Endothelial cell of umbilical vein (primary cell): ENCODE measurements around the gene GABBR2. TPM values are rescaled to one million over a fixed set of nuclear protein-coding genes. Genes with fewer than 3 reads are reported as not detected.

ENCODE experiments used
- BruUV-seq: library from RNA; stranded (reverse); fragments of 400-500 nt; replicated peaks from 2 replicates; lab custom pipeline; 2021; lab: Mats Ljungman, UMichigan
- CTCF ChIA-PET: fragments of 300-600, 350-600 bp; sonication (Branson Sonifier 250); formaldehyde crosslinking; loops from one replicate; lab custom pipeline; 2021; ENCODE audit warnings: antibody characterized with exemption, inconsistent platforms; lab: Charles Lee
- POLR2A ChIA-PET: fragments of 300-600, 350-600 bp; sonication (Branson Sonifier 250); formaldehyde crosslinking; loops from one replicate; lab custom pipeline; 2021; ENCODE audit warnings: antibody characterized with exemption, inconsistent platforms; lab: Charles Lee
- DNase-seq: peaks from one replicate; pipeline ENCODE4 v3.0.0-alpha.2; 2011; ENCODE audit warnings: low read depth, low spot score
- FAIRE-seq: peaks from 2 replicates; lab custom pipeline; 2011; peaks lifted over from hg19 to GRCh38; lab: Jason Lieb, UNC
- H2AFZ ChIP-seq: 2 replicates; pipeline ENCODE4 v1.6.0; 2012; ENCODE audit warnings: low read depth, low read length, control low read depth, inconsistent platforms
- H3K27ac ChIP-seq: 2 replicates; pipeline ENCODE4 v1.5.1; 2011; ENCODE audit warnings: low read depth, mild to moderate bottlenecking, control low read depth, low read length, moderate library complexity; ENCODE audit not compliant: insufficient read depth
- H3K27me3 ChIP-seq, 2 experiments: 2 replicates each; pipeline versions ENCODE4 v1.6.0 to v1.6.1; 2011; ENCODE audit warnings: low read length in 2 of 2, mixed read lengths in 1 of 2; ENCODE audit not compliant: control insufficient read depth in 2 of 2, insufficient read depth in 2 of 2
- H3K36me3 ChIP-seq, 2 experiments: 2 replicates in 1 of 2; 3 replicates in 1 of 2; pipeline ENCODE4 v1.5.1; 2011; ENCODE audit warnings: low read length in 2 of 2, mild to moderate bottlenecking in 1 of 2, moderate library complexity in 1 of 2; ENCODE audit not compliant: control insufficient read depth in 2 of 2, insufficient read depth in 2 of 2; ENCODE audit errors: extremely low read depth in 1 of 2
- H3K4me1 ChIP-seq: 3 replicates; pipeline ENCODE4 v1.5.1; 2011; ENCODE audit warnings: mild to moderate bottlenecking, low read length; ENCODE audit not compliant: control insufficient read depth, insufficient read depth; ENCODE audit errors: extremely low read depth
- H3K4me2 ChIP-seq: 2 replicates; pipeline ENCODE4 v1.6.1; 2011; ENCODE audit warnings: low read length, control low read depth, mixed read lengths; ENCODE audit not compliant: insufficient read depth
- H3K4me3 ChIP-seq, 3 experiments: fragments of 200-600 bp in 1 of 3; sonication (generic), shearing (Covaris generic) in 1 of 3; replicated peaks in 1 of 3; 2 replicates each; pipeline ENCODE4 v1.5.1; 2011 to 2016; ENCODE audit warnings: control low read depth in 3 of 3, low read length in 3 of 3, mild to moderate bottlenecking in 2 of 3, inconsistent platforms in 1 of 3, low read depth in 1 of 3, moderate library complexity in 1 of 3; ENCODE audit not compliant: insufficient read depth in 1 of 3
- H3K79me2 ChIP-seq: 2 replicates; pipeline ENCODE4 v1.6.0; 2012; ENCODE audit warnings: low read length, inconsistent platforms; ENCODE audit not compliant: control insufficient read depth, insufficient read depth
- H3K9ac ChIP-seq: replicated peaks from 2 replicates; pipeline ENCODE3; 2011; ENCODE audit warnings: low read length, control low read depth; ENCODE audit not compliant: insufficient read depth; ENCODE audit errors: extremely low read depth
- H3K9me1 ChIP-seq: replicated peaks from 3 replicates; pipeline ENCODE4 v1.6.0; 2011; ENCODE audit warnings: mild to moderate bottlenecking, low read length; ENCODE audit not compliant: control insufficient read depth, insufficient read depth; ENCODE audit errors: extremely low read depth
- H3K9me3 ChIP-seq: replicated peaks from 2 replicates; pipeline ENCODE4 v1.5.1; 2012; ENCODE audit warnings: low read length, inconsistent platforms; ENCODE audit not compliant: control insufficient read depth, insufficient read depth
- H4K20me1 ChIP-seq: replicated peaks from 2 replicates; pipeline ENCODE3; 2011; ENCODE audit warnings: mild to moderate bottlenecking, low read length; ENCODE audit not compliant: control insufficient read depth, insufficient read depth; ENCODE audit errors: extremely low read depth
- CTCF ChIP-seq, 2 donors: IDR thresholded peaks; 1 replicate in 1 of 2; 2 replicates in 1 of 2; pipeline ENCODE4 v1.5.1; 2011; ENCODE audit warnings: low read length in 2 of 2, mild to moderate bottlenecking in 2 of 2, moderate library complexity in 2 of 2, control low read depth in 1 of 2, inconsistent platforms in 1 of 2, low read depth in 1 of 2; ENCODE audit not compliant: insufficient read depth in 1 of 2; ENCODE audit errors: extremely low read depth in 1 of 2
- EZH2 ChIP-seq: IDR thresholded peaks from 2 replicates; pipeline ENCODE4 v1.6.1; 2012; ENCODE audit warnings: borderline replicate concordance, low read depth, mild to moderate bottlenecking, moderate library complexity, low read length, inconsistent platforms; ENCODE audit not compliant: severe bottlenecking
- FOS ChIP-seq: IDR thresholded peaks from 2 replicates; pipeline ENCODE4 v1.6.1; 2011; ENCODE audit warnings: mild to moderate bottlenecking, low read length, moderate library complexity, borderline replicate concordance; ENCODE audit not compliant: insufficient read depth
- GATA2 ChIP-seq: IDR thresholded peaks from 2 replicates; pipeline ENCODE4 v1.7.0; 2011; ENCODE audit warnings: low read depth, mild to moderate bottlenecking, moderate library complexity, mixed read lengths, low read length; ENCODE audit not compliant: insufficient read length, insufficient read depth
- JUN ChIP-seq: IDR thresholded peaks from 2 replicates; pipeline ENCODE4 v1.6.1; 2011; ENCODE audit warnings: borderline replicate concordance, low read depth; ENCODE audit not compliant: insufficient read length, insufficient read depth
- MAX ChIP-seq: IDR thresholded peaks from 2 replicates; pipeline ENCODE4 v1.6.1; 2011; ENCODE audit not compliant: insufficient read depth, insufficient read length
- MYC ChIP-seq: IDR thresholded peaks from one replicate; pipeline ENCODE4 v1.6.1; 2011; ENCODE audit warnings: mild to moderate bottlenecking, low read depth, low read length
- POLR2A ChIP-seq: IDR thresholded peaks from 2 replicates; pipeline ENCODE4 v1.6.1; 2012; ENCODE audit warnings: low read depth, mild to moderate bottlenecking, control low read depth, low read length
- POLR2AphosphoS5 ChIP-seq: IDR thresholded peaks from 2 replicates; pipeline ENCODE4 v1.6.1; 2012; ENCODE audit warnings: low read depth, mild to moderate bottlenecking, control low read depth, low read length, moderate library complexity; ENCODE audit not compliant: insufficient read depth
- dilution Hi-C: fragments of 300-500 bp; cut with MboI; formaldehyde crosslinking; loops from one replicate; pipeline ENCODE4 v1.15.0; 2019; ENCODE audit warnings: low sequenced_read_pairs; ENCODE audit not compliant: extremely low pct_ligation_motif_present
- intact Hi-C: fragments of 100-400 bp; cut with micrococcal nuclease; formaldehyde crosslinking; loops from one replicate; pipeline ENCODE4 v1.10.0; 2022
- polyA plus RNA-seq, 4 experiments: library from polyadenylated mRNA; depleted of rRNA in 3 of 4; stranded (reverse) in 3 of 4; unstranded in 1 of 4; fragments of >200 nt; gene quantifications; 2 replicates each; pipeline versions ENCODE4 v1.2.1 to v1.2.3, GENCODE V29; 2011 to 2012; ENCODE audit warnings: missing spikeins in 1 of 4
- total RNA-seq: library from RNA; stranded (reverse); gene quantifications from 2 replicates; pipeline ENCODE4 v1.2.3, GENCODE V29; 2021

The GABBR2 gene
- total and polyA plus RNA-seq, 2 donors (not counting 3 experiments of a cell fraction or from before 2014, with no cell fraction given) = 1.1 to 9.2 TPM

- H3K4me1 ChIP-seq = no peaks in the 10 kb centered on the region
- no peaks in the 10 kb centered on the region for H3K27me3 ChIP-seq
- BruUV-seq = no TSS peak
- intact Hi-C loops = no loop called here
- no peak for DNase-seq
- H3K79me2 ChIP-seq = no peaks in the 10 kb centered on the region
- no peak overlapping the region for H3K9ac ChIP-seq
- no peak overlapping the region for H3K4me2 ChIP-seq
- no peaks in the 10 kb centered on the region for H3K36me3 ChIP-seq
- no peaks in the 10 kb centered on the region for H4K20me1 ChIP-seq
- no peak for FAIRE-seq
- no peak overlapping the region for H3K27ac ChIP-seq
- ChIA-PET POLR2A (no interaction called here), CTCF (no interaction called here)
- no peaks in the 10 kb centered on the region for H3K9me1 ChIP-seq
- H2AFZ ChIP-seq = no peak overlapping the region
- dilution Hi-C loops = no loop called here
- H3K4me3 ChIP-seq = no peak overlapping the region
- no peak for TF ChIP-seq EZH2
- no peak for TF ChIP-seq JUN
- H3K9me3 ChIP-seq = no peaks in the 10 kb centered on the region
Observed at GRCh38 chr9:98591696-98592095, 117.0 kb downstream of the GABBR2 start.

- H3K9me1 ChIP-seq = no peaks in the 10 kb centered on the region
- dilution Hi-C loops = no loop called here
- H3K79me2 ChIP-seq = no peaks in the 10 kb centered on the region
- ChIA-PET POLR2A (no interaction called here), CTCF (interaction anchor here (1.4 to 1.5 kb wide), 2 partner anchors 10 to 14 kb away, joined by 3 to 4 read pairs; no protein-coding TSS in a partner anchor)
- H4K20me1 ChIP-seq = no peaks in the 10 kb centered on the region
- no peak for TF ChIP-seq POLR2AphosphoS5
- no peak for TF ChIP-seq MAX
- no peak for TF ChIP-seq EZH2
- no peak for TF ChIP-seq GATA2
- no peak for TF ChIP-seq MYC
- no peak for TF ChIP-seq POLR2A
- no peak for TF ChIP-seq FOS
- no peak for TF ChIP-seq JUN
- TF ChIP-seq CTCF (IDR thresholded peaks at IDR 0.05; ENCODE audit: extremely low read depth in 1 of 2, insufficient read depth in 1 of 2, low read depth in 1 of 2, low read length in 2 of 2) = no peak
- no peak overlapping the region for H3K4me2 ChIP-seq
- no peak overlapping the region for H3K27ac ChIP-seq
- no peak overlapping the region for H3K9ac ChIP-seq
- no peak overlapping the region for H3K4me3 ChIP-seq
- intact Hi-C loops = no loop called here
- no peaks in the 10 kb centered on the region for H3K4me1 ChIP-seq
- FAIRE-seq (no peak), DNase-seq (no peak)
- no peak overlapping the region for H2AFZ ChIP-seq
- no peaks in the 10 kb centered on the region for H3K36me3 ChIP-seq
- H3K27me3 ChIP-seq = no peaks in the 10 kb centered on the region
- BruUV-seq = no TSS peak
- H3K9me3 ChIP-seq = no peaks in the 10 kb centered on the region
Observed at GRCh38 chr9:98590101-98590500, 118.6 kb downstream of the GABBR2 start.
